GM19023 (cell line): ENCODE measurements around the gene ZNF441.
"Not testable (repeated sequence)": the region's sequence is repeated elsewhere in the genome, so short reads cannot be mapped to it uniquely, and the experiment has no call there.

Experiments used
- ATAC-seq: cut with Tn5 transposase; IDR thresholded peaks from one replicate; pipeline ENCODE4 v1.9.1; 2021; ENCODE audit warnings: mild to moderate bottlenecking, moderate library complexity; ENCODE audit not compliant: unreplicated experiment

The ZNF441 gene

DNA sequence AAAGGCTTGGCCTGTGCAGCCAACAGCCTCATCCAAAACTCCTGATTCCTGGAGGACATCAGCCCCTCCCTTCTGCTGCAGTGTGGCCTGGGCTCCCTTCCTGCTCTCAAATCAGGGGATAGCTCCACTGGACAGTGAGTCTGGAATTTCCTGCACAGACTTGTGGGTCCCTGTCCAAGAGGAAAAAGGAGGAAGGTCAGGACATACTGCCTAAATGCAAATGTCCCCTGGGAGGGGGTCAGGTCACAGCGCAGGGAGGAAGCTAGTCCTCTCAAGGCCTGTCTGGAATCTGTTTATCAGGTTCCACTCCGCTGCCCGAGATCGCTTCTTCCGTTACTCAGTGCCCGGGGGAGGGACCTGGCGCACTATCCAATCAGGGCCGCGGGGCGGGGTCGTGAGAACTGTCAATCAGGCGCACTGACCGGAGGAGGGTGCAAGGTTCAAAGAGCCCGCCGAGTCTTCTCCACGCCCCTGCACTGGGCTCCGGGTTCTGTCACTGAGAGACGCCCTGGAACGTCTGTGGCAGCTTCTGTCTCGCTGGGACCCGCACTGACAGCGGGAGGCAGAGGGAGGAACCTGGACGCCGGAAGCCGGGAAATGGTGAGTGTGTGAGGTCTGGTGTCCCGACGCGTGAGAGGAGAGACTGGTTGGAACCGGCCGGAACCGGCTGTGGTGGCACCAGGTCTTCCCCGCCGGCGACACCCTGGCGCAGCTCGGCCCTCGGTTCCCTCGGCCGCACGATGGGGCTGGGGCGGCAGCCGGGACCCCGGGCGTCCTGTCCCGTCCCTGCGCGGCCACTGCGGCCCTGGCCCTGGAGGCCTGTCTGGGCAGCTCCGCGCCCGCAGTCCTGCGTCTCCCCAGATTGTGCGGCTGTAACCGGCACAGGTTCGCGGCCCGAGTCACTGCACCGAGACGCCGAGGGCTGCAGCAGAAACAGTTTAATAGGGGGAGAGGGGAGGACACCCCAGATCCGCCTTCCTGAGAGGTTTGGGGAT, at the start of gene ZNF441:
Gene ZNF441 (plus strand): TSS at position 404 of the 995 bp plus-strand sequence. CDS start 194 bp downstream, at position 598.
- ATAC-seq: peak; percentile 99

DNA sequence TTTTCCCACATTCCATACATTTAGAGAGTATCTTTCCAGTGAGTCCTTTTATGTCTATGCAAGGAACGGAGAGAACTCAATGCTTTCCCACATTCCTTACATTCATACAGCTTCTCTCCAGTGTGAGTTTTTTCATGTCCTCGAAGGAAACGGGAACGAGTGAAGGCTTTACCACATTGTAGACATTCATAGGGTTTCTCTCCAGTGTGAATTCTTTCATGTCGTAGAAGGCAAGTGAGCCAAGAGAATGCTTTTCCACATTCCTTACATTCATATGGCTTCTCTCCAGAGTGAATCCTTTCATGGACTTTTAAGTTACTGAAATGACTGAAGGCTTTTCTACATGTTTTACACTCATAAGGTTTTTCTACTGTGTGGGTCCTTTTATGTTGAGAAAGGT, 45.1 kb upstream of the ZNF441 start:
- no peak for ATAC-seq

DNA sequence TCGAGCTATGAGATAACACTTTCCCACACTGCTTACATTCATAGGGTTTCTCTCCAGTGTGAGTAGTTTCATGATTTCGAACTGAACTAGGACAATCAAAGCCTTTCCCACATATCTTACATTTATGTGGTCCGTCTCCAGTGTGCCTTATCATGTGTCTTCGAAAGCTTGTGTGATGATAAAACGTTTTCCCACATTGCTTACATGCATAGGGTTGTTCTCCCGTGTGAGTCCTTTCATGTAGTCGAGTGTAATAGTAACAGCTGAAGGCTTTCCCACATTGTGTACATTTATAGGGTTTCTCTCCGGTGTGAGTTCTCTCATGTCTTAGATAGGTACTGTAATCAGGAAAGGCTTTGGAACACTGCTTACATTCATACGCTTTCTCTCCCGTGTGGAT, 44.4 kb upstream of the ZNF441 start:
- no peak for ATAC-seq

DNA sequence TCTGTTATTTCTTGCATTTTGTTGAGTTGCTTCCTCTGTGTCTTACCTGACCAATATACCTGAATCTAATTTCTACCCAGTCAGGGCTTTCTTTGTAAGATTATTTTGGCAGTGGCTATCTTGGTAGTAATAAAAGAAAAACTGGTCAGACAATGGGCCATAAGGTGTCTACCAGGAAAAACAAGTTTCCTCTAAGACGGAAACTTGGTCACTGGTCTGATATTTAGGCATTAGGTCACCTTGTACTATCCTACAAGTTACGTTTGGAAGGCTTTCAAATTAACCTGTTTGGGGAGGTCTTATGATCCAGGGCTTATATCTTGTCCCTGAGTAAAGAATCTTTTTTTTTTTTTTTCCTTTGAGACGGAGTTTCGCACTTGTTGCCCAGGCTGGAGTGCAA, 37.2 kb upstream of the ZNF441 start:
- no peak for ATAC-seq

DNA sequence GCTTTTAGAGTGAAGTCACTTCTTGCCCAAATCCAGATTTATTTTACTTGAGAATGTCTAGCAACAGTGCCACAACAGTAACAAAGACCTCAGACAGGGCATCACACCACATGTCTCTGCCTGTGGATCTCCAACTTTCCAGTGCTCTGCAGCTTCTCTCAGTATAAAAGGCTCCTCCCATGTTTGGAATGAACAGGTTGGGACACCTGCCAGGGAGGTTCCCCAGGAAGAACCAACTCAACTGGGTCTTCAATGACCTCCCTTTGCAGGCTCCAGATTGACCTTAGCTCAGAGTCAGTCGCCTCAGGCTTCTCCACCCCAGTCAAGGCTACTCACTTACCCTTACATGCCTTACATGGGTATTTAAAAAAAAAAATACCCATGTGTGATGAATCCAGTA, 31.4 kb upstream of the ZNF441 start:
- ATAC-seq: no peak

DNA sequence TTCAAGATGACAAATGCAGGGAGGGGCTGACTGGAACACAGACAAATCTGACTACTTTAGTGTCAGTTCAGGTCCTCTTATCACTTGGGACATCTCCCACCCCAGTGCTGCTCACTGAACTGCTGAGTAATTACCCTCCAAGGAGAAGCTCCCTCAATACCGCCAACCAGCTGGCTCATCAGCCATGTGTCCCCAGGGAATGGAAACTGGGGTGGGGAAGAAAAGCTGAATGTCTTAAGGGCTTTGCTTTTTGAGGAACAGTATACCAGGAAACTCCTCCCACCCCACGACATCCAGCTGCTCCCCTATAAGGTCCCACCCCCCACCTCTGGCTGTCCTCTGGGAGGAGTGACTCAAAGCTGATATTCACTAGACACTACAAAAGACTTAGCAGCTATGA, 30.1 kb upstream of the ZNF441 start:
- no peak for ATAC-seq

DNA sequence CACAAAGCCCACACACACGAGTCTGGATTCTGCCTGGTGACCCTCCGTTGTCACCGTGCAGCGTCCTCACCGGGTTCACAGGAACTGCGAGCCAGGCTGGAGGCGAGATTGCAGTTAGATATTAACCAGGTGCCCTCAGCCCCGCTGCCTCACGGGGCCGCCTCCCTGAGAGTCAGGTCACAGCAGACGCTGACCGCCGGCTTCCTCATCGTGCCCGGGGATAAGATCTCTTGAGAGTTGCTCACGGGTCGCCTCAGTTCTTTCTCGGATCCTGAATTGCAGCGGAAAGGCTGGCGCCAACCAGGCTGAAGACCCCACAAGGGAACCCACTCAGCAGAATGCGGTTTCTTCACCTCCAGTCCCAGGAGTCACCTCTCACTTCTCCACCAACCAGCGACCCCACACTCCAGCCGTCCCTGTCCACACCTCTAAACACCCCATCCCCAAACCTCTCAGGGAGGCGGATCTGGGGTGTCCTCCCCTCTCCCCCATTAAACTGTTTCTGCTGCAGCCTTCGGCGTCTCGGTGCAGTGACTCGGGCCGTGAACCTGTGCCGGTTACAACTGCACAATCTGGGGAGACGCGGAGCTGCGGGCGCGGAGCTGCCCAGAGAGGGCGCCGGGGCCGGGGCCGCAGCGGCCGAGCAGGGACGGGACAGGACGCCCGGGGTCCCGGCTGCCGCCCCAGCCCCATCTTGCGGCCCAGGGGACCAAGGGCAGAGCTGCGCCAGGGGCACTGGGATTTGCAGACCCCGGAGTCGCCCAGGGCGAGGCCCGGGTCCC, 28.6 kb upstream of the ZNF441 start:
- ATAC-seq: peak; percentile 37

DNA sequence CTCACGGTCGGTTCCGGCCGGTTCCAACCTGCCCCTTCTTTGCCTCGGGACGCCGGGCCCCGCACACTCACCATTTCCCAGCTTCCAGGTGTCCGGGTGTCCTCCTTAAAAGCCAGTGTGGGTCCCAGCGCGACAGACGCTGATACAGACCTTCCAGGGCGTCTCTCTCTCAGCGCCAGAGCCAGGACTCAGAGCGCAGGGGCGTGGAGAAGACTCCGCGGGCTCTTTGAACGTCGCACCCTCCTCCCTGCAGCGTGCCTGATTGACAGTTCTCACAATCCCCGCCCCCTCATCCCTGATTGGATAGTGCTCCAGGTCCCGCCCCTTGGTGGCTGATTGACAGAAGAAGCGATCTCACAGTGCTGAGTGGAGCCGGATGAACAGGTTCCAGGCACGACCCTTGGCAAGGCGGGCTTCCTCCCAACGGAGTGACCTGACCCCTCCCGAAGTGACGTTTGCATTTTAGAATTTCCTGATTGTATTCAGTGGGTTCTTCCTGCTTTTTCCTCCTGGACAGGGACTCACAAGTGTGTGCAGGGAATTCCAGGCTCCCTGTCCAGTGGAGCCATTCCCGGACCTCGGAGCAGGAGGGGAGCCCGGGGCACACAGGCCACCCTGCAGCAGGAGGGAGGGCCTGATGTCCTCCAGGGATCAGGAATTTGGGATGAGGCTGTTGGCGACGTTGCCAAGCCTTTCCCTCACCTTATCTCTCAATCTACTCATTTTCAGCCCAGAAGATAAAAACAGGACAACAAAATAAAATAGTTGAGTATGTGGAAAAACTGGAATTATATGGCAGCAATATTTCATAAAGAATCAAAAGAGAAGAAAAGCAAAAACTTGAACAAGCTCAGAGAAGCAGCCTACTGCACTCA, 27.8 kb upstream of the ZNF441 start, which contains the start of gene ZNF823:
Gene ZNF823 (minus strand): TSS at position 201 of the 875 bp plus-strand sequence. CDS start 127 bp downstream, at position 74.
- ATAC-seq: peak; percentile 92

DNA sequence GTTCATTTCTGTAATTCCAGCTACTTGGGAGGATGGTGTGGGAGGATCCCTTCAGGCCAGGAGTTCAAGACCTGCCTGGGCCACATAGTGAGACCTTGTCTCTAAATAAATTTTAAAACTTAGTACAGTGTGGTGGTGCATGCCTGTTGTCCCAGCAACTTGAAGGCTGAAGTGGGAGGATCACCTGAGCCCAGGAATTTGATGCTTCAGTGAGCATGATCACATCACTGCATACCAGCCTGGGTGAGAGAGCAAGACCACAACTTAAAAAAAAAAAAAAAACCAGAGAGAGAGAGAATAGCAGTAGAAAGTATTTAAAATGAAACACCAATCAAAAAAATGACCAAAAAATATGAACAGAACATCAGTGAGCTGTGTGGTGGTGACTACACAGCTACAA, 20.9 kb upstream of the ZNF441 start:
- ATAC-seq: no peak

DNA sequence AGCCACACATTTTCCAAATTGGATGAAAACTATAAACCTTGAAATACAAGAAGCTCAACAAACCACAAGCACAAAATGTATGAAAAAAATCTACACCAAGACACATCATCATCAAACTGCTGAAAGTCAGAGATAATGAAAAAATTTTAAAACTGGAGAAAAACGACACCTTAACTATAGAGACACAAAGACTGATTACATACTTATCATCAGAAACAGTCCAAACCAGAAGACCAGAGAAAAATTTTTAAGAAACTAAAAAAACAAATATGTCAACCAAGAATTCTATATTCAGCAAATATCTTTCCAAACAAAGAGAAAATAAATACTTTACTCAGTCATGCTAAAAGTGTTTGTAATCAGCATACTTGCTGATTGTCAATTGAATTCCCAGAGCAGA, 19.5 kb upstream of the ZNF441 start:
- no peak for ATAC-seq

DNA sequence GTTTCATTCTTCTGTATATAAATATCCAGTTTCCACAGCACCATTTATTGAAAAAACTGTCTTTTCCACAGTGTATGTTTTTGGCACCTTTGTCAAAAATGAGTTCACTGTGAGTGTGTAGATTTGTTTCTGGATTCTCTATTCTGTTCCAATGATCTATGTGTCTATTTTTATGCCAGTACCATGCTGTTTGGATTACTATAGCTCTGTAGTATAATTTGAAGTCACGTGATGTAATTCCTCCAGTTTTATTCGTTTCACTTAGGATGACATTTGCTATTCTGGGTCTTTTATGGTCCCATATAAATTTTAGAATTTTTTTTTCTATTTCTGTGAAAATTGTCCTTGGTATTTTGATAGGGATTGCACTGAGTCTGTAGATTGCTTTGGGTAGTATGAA, 17.0 kb upstream of the ZNF441 start:
- ATAC-seq: no peak

DNA sequence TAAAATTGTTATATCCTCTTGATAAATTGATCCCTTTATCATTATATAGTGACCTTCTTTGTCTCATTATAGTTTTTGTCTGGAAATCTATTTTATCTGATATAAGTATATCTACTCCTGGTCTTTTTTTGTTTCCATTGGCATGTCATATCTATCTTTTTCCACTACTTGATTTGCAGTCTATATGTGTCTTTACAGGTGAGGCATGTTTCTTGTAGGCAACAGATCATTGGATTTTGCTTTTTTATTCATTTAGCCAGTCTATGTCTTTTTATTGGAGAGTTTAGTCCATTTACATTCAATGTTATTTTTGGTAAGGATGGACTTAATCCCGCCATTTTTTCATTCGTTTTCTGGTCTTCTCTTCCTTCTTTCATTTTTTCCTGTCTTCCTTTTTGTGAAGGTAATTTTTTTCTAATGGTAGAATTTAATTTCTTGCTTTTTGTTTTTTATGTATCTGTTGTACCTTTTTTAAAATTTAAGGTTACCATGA, 14.5 kb upstream of the ZNF441 start:
- no peak for ATAC-seq

DNA sequence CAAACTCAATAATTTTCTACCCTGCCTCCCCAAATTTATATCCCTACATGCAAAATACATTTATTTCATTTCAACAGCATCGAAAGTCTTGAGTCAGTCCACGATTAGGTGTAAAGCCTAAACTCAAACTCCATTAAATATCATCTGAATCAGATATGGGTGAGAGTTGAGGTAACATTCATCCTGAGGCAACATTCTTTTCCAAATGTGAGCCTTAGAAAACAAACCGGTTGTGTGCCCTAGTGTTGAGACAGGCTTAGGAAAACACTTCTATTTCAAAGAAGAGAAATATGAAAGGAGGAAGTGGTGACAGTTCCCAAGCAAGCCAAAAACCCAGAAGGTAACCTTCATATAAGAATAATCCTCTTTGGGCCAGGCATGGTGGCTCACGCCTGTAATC, 12.1 kb upstream of the ZNF441 start:
- no peak for ATAC-seq

DNA sequence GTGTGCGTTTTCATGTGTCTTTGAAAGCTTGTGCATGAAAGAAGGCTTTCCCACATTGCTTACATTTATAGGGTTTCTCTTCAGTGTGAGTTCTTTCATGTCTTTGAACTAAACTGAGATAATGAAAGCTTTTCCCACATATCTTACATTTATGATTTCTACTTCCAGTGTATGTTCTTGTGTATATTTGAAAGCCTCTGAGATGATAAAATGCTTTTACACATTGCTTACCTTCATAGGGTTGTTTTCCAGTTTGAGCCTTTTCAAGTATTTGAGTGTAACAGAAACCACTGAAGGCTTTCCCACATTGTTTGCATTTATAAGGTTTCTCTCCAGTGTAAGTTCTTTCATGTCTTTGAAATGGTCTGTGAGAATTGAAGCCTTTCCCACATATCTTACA, 9.8 kb upstream of the ZNF441 start:
- no peak for ATAC-seq

DNA sequence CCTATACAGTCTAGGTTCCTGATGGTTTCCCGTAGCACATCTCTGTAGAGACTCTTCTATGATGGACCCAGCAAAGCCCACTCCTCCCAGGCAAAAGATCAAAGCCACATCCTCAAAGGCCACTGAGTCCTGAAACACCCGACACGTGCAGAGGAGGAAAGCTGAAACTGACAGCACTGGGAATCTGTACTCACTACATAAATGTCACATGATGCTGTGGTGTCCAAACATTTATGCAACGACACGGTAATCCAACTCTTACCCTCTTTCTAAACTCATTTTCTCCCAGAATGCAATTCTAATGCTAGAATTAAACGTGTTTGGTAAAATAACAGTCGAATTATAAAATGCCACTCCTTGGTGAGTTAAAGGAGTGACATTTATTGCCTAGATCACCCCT, 7.0 kb upstream of the ZNF441 start:
- no peak for ATAC-seq

DNA sequence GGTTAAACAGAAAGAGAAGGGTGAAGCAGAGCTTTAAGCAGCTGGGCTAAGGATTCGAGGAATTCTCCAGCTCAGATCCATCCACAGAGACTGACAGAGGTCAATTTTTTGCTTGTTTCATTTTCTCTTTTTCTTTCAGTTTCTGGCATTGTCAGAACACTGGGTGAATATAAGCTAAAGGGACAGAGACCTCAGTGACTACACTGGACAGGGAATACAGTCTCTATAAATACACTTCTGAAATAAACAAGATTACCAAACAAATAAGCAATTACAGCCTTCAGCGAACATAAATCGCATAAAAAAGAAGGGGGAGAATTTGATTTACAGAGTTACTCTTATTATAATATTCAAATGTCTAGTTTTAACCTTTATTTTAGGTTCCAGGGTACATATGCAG, 3.7 kb upstream of the ZNF441 start:
- ATAC-seq: no peak

DNA sequence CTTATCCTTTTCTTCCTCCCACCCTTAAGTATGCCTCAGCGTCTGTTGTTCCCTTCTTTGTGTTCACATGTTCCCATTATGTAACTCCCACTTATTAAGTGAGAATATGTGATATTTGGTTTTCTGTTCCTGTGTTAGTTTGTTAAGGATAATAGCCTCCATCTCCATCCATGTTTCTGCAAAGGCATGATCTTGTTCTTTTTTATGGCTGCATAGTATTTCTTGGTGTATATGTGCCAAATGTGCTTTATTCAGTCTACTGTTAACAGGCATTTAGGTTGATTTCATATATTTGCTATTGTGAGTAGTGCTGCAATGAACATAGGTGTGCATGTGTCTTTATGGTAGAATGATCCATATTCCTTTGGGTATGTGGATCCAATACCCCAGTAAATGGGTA, 3.2 kb upstream of the ZNF441 start:
- ATAC-seq: no peak

DNA sequence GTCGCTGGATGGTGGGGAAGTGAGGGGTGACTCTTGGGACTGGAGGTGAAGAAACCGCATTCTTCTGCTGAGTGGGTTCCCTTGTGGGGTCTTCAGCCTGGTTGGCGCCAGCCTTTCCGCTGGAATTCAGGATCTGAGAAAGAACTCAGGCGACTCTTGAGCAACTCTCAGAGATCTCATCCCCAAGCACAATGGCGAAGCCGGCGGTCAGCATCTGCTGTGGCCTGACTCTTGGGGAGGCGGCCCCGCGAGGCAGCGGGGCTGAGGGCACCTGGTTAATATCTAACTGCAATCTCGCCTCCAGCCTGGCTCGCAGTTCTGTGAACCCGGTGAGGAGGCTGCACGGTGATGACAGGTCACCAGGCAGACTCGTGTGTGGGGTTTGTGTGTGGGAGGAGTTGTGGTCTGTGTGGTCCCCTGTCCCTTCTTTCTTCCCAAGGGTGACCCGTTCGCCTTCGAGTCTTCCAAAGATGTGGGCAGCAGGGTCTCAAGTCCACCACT, 883 bp downstream of the ZNF441 start:
- peak; percentile 17 for ATAC-seq

DNA sequence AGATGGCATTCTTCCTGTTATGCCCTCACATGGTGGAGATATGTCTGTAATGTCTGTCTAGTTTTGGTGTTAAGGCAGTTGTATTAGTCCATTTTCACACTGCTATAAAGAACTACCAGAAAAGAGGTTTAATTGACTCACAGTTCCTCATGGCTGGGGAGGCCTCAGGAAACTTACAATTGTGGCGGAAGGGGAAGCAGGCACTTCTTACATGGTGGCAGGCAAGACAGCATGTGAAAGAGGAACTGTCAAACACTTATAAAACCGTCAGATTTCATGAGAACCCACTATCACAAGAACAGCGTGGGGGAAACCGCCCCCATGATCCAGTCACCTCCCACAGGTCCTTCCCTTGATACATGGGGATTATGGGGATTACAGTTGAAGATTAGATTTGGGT, 3.2 kb downstream of the ZNF441 start:
- no peak for ATAC-seq

DNA sequence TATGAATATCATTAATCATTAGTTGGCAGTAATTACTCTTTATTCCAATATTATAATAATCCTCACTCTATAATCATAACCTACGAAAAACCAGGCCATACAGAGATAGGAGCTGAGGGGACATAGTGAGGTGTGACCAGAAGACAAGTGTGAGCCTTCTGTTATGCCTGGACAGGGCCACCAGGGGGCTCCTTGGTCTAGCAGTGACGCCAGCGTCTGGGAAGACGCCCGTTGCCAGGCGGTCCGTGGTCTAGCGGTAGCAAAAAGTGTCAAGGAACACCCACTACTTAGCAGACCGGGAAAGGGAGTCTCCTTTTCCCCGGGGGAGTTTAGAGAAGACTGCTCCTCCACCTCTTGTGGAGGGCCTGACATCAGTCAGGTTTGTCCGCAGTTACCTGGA, 4.7 kb downstream of the ZNF441 start:
- not testable (repeated sequence) for ATAC-seq
